IMR-90 (cell line): ENCODE results near the gene ARID4B. TPM values are rescaled to one million over a fixed set of nuclear protein-coding genes. Genes with fewer than 3 reads are reported as not detected.

Source experiments
- ATAC-seq: fragments of 200-7000 bp; cut with Tn5 transposase; 2 replicates; pipeline ENCODE4 v1.9.1; 2020; ENCODE audit warnings: low read depth, mild to moderate bottlenecking, moderate library complexity
- BruUV-seq: library from RNA; stranded (reverse); fragments of 400-500 nt; replicated peaks from 2 replicates; lab custom pipeline; 2021; lab: Mats Ljungman, UMichigan
- CTCF ChIA-PET: fragments of 300-600 bp; formaldehyde crosslinking; extraction: SDS; loops from one replicate; lab custom pipeline; 2021; ENCODE audit warnings: antibody characterized with exemption; lab: Yijun Ruan, JAX
- POLR2A ChIA-PET: fragments of 300-600 bp; sonication (Branson Sonifier 250); formaldehyde crosslinking; loops from one replicate; lab custom pipeline; 2022; ENCODE audit warnings: antibody characterized with exemption; ENCODE audit not compliant: unreplicated experiment; lab: Charles Lee
- DNase-seq: peaks from one replicate; pipeline ENCODE4 v3.0.0; 2013
- H2AFZ ChIP-seq: replicated peaks from 2 replicates; pipeline ENCODE3; 2013; ENCODE audit warnings: low read length, mild to moderate bottlenecking; ENCODE audit not compliant: poor library complexity
- H2AK5ac ChIP-seq: 2 replicates; pipeline ENCODE4 v1.6.1; 2013; ENCODE audit warnings: low read depth, low read length, inconsistent platforms
- H2AK9ac ChIP-seq: replicated peaks from 2 replicates; pipeline ENCODE3; 2013; ENCODE audit warnings: mild to moderate bottlenecking, low read depth, low read length, moderate library complexity; ENCODE audit not compliant: poor library complexity
- H2BK120ac ChIP-seq: 2 replicates; pipeline ENCODE4 v1.6.1; 2013; ENCODE audit warnings: low read depth, low read length, inconsistent platforms
- H2BK15ac ChIP-seq: 3 replicates; pipeline ENCODE4 v1.6.1; 2013; ENCODE audit warnings: low read depth, low read length, inconsistent platforms
- H2BK20ac ChIP-seq: 2 replicates; pipeline ENCODE4 v1.6.1; 2013; ENCODE audit warnings: low read depth, mild to moderate bottlenecking, inconsistent platforms, low read length, moderate library complexity
- H2BK5ac ChIP-seq: 2 replicates; pipeline ENCODE4 v1.6.1; 2013; ENCODE audit warnings: mild to moderate bottlenecking, low read depth, low read length, inconsistent platforms; ENCODE audit not compliant: poor library complexity, severe bottlenecking
- H3K14ac ChIP-seq: replicated peaks from 2 replicates; pipeline ENCODE4 v1.6.1; 2013; ENCODE audit warnings: low read depth, low read length, inconsistent platforms
- H3K18ac ChIP-seq: 2 replicates; pipeline ENCODE4 v1.6.1; 2013; ENCODE audit warnings: low read depth, low read length, control low read depth
- H3K23ac ChIP-seq: 2 replicates; pipeline ENCODE4 v1.6.1; 2013; ENCODE audit warnings: low read depth, low read length, inconsistent platforms
- H3K27ac ChIP-seq: 2 replicates; pipeline ENCODE4 v1.5.1; 2013; ENCODE audit warnings: mild to moderate bottlenecking, control low read depth, low read length; ENCODE audit not compliant: insufficient read depth
- H3K27me3 ChIP-seq: 2 replicates; pipeline ENCODE4 v1.6.1; 2013; ENCODE audit warnings: low read length; ENCODE audit not compliant: control insufficient read depth, insufficient read depth
- H3K36me3 ChIP-seq: 2 replicates; pipeline ENCODE4 v1.6.1; 2013; ENCODE audit warnings: low read length, mixed read lengths; ENCODE audit not compliant: control insufficient read depth, insufficient read depth
- H3K4ac ChIP-seq: 2 replicates; pipeline ENCODE4 v1.6.1; 2013; ENCODE audit warnings: low read depth, low read length, inconsistent platforms
- H3K4me1 ChIP-seq: 2 replicates; pipeline ENCODE4 v1.6.1; 2013; ENCODE audit warnings: low read length, mixed read lengths; ENCODE audit not compliant: control insufficient read depth, insufficient read depth
- H3K4me2 ChIP-seq: 2 replicates; pipeline ENCODE4 v1.6.1; 2013; ENCODE audit warnings: low read depth, mild to moderate bottlenecking, control low read depth, low read length, moderate library complexity
- H3K4me3 ChIP-seq: 2 replicates; pipeline ENCODE4 v1.5.1; 2013; ENCODE audit warnings: low read depth, mild to moderate bottlenecking, control low read depth, low read length, moderate library complexity; ENCODE audit not compliant: insufficient read depth
- H3K56ac ChIP-seq: 2 replicates; pipeline ENCODE4 v1.6.1; 2013; ENCODE audit warnings: low read length, inconsistent platforms; ENCODE audit not compliant: insufficient read depth; ENCODE audit errors: extremely low read depth
- H3K79me1 ChIP-seq, 2 experiments: 2 replicates each; pipeline ENCODE4 v1.6.1; 2013; ENCODE audit warnings: low read length in 2 of 2, inconsistent platforms in 1 of 2, low read depth in 1 of 2
- H3K9ac ChIP-seq: 2 replicates; pipeline ENCODE4 v1.6.1; 2013; ENCODE audit warnings: low read depth, low read length, control low read depth
- H3K9me1 ChIP-seq: 2 replicates; pipeline ENCODE4 v1.6.1; 2013; ENCODE audit warnings: low read length, inconsistent platforms; ENCODE audit not compliant: insufficient read depth
- H3K9me3 ChIP-seq: 2 replicates; pipeline ENCODE4 v1.6.1; 2013; ENCODE audit warnings: low read length; ENCODE audit not compliant: control insufficient read depth, insufficient read depth
- H4K20me1 ChIP-seq: 2 replicates; pipeline ENCODE4 v1.6.1; 2013; ENCODE audit warnings: low read length, inconsistent platforms; ENCODE audit not compliant: insufficient read depth
- H4K5ac ChIP-seq: 2 replicates; pipeline ENCODE4 v1.6.1; 2013; ENCODE audit warnings: mild to moderate bottlenecking, low read depth, low read length, control low read depth
- H4K8ac ChIP-seq, 2 experiments: 2 replicates each; pipeline ENCODE4 v1.6.1; 2013; ENCODE audit warnings: low read depth in 2 of 2, low read length in 2 of 2, control low read depth in 1 of 2, inconsistent platforms in 1 of 2
- H4K91ac ChIP-seq: 2 replicates; pipeline ENCODE4 v1.6.1; 2013; ENCODE audit warnings: low read depth, low read length, inconsistent platforms; ENCODE audit not compliant: insufficient read depth
- CEBPB ChIP-seq: IDR thresholded peaks from 2 replicates; pipeline ENCODE4 v1.6.1; 2012; ENCODE audit warnings: low read depth, low read length, improper control_type of control experiment
- CTCF ChIP-seq: conservative IDR thresholded peaks from 2 replicates; pipeline ENCODE4 v1.5.1; 2012; ENCODE audit warnings: mild to moderate bottlenecking, low read depth, low read length, improper control_type of control experiment
- ELK1 ChIP-seq: fragments of 150-350 bp; IDR thresholded peaks from 2 replicates; pipeline ENCODE4 v1.6.1; 2016; ENCODE audit warnings: low read depth, mild to moderate bottlenecking, low read length, moderate library complexity, borderline replicate concordance
- FOS ChIP-seq: fragments of 150-350 bp; IDR thresholded peaks from 2 replicates; pipeline ENCODE4 v1.6.1; 2016; ENCODE audit warnings: low read depth, low read length
- MAZ ChIP-seq: IDR thresholded peaks from 2 replicates; pipeline ENCODE4 v1.6.1; 2012; ENCODE audit warnings: low read depth, mild to moderate bottlenecking, low read length, improper control_type of control experiment, moderate library complexity, borderline replicate concordance
- NFE2L2 ChIP-seq: fragments of 150-350 bp; IDR thresholded peaks from 2 replicates; pipeline ENCODE4 v1.6.1; 2016; ENCODE audit warnings: low read depth, mild to moderate bottlenecking, low read length
- POLR2A ChIP-seq: IDR thresholded peaks from 2 replicates; pipeline ENCODE4 v1.6.1; 2012; ENCODE audit warnings: mild to moderate bottlenecking, low read depth, low read length
- SMC3 ChIP-seq: fragments of 150-350 bp; IDR thresholded peaks from 2 replicates; pipeline ENCODE4 v1.6.1; 2016; ENCODE audit warnings: low read depth, mild to moderate bottlenecking, antibody characterized with exemption, low read length, moderate library complexity
- USF2 ChIP-seq: fragments of 150-350 bp; IDR thresholded peaks from 2 replicates; pipeline ENCODE4 v1.6.1; 2017; ENCODE audit warnings: mild to moderate bottlenecking, antibody characterized with exemption, low read length, low read depth
- whole genome bisulfite sequencing, 2 experiments: methylation state at CpG; one replicate each; pipeline versions ENCODE4 v1.1.5 to v1.1.7; 2013; ENCODE audit warnings: missing lambda C conversion rate in 2 of 2; ENCODE audit not compliant: insufficient read length in 1 of 2; ENCODE audit errors: extremely low coverage in 2 of 2; 5-methylcytosine and 5-hydroxymethylcytosine counted together
- dilution Hi-C: fragments of 300-500 bp; cut with HindIII; formaldehyde crosslinking; loops from one replicate; pipeline ENCODE4 v1.14.3; 2018; ENCODE audit warnings: low sequenced_read_pairs; ENCODE audit not compliant: unreplicated experiment
- in situ Hi-C: fragments of 300-500 bp; cut with MboI; formaldehyde crosslinking; loops from 3 replicates; pipeline ENCODE4 v1.14.3; 2019; ENCODE audit warnings: low sequenced_read_pairs, inconsistent platforms, mixed read lengths
- intact Hi-C: fragments of 100-400 bp; cut with micrococcal nuclease; formaldehyde crosslinking; loops from 2 replicates; pipeline ENCODE4 v1.10.0; 2022
- polyA plus RNA-seq, 3 experiments: library from polyadenylated mRNA; depleted of rRNA; stranded (reverse); fragments of >200 nt; gene quantifications; 2 replicates each; pipeline ENCODE4 v1.2.3, GENCODE V29; 2012; ENCODE audit warnings: low replicate concordance in 1 of 3
- total RNA-seq: library from RNA; depleted of rRNA; stranded (reverse); fragments of >200 nt; gene quantifications from 2 replicates; pipeline ENCODE4 v1.2.3, GENCODE V29; 2012

ARID4B gene
- total and polyA plus RNA-seq, 2 of the 4 experiments (the other 2 are of a cell fraction): 8.5 to 16.0 TPM

- H3K14ac ChIP-seq: no peak overlapping the region
- H2AK9ac ChIP-seq: no peak overlapping the region
- H3K27me3 ChIP-seq: no peaks in the 10 kb centered on the region
- no TSS peak for BruUV-seq
- no peak overlapping the region for H2AK5ac ChIP-seq
- no peak overlapping the region for H3K56ac ChIP-seq
- POLR2A ChIA-PET: no interaction called here
- no peaks in the 10 kb centered on the region for H4K20me1 ChIP-seq
- H3K9me1 ChIP-seq: peaks cover 3% of the 10 kb centered on the region; the same call in 1 of the 2 replicates
- no peak for DNase-seq
- no peak overlapping the region for H2BK15ac ChIP-seq
- no peak overlapping the region for H2BK20ac ChIP-seq
- H2BK5ac ChIP-seq: no peak overlapping the region
- no peak overlapping the region for H3K23ac ChIP-seq
- intact Hi-C loops (no loop called here), dilution Hi-C loops (no loop called here), in situ Hi-C loops (no loop called here)
- no peaks in the 10 kb centered on the region for H3K9me3 ChIP-seq
- no peak overlapping the region for H3K4me3 ChIP-seq
- no CpG with 5 or more reads among the region's 2 CpGs for WGBS, 2 experiments
- peak overlapping the region; percentile 53; the same call in 1 of the 2 replicates for H3K27ac ChIP-seq
- no peak overlapping the region for H4K91ac ChIP-seq
- no peak overlapping the region for H4K8ac ChIP-seq
- CTCF ChIA-PET: interaction anchor here (0.9 kb wide), 1 partner anchor 34 kb away, joined by 3 read pairs; no protein-coding TSS in a partner anchor
- no peak overlapping the region for H4K5ac ChIP-seq
- no peak overlapping the region for H2BK120ac ChIP-seq
- no peak overlapping the region for H3K9ac ChIP-seq
- peaks cover 53% of the 10 kb centered on the region for H3K36me3 ChIP-seq
- no peak for ATAC-seq
- no peak overlapping the region for H2AFZ ChIP-seq
- peaks cover 5% of the 10 kb centered on the region for H3K4me1 ChIP-seq
- H3K18ac ChIP-seq: no peak overlapping the region
- H3K4ac ChIP-seq: no peak overlapping the region
- H3K4me2 ChIP-seq: no peak overlapping the region
- H3K79me1 ChIP-seq: peaks cover 17 to 34% of the 10 kb centered on the region in 2 experiments
- TF ChIP-seq SMC3 (no peak), ELK1 (no peak), NFE2L2 (no peak), USF2 (no peak), CTCF (no peak), MAZ (no peak), FOS (no peak), POLR2A (no peak), CEBPB (no peak)
These were observed 189.2 kb downstream of the ARID4B start for GRCh38 chr1:235138821-235139220.
